OCI-LY1 (cell line): ENCODE data around the gene TRMT44.

Experiments
- CTCF ChIP-seq: fragments of 200-600 bp; sonication (generic), shearing (Covaris generic); IDR thresholded peaks from 2 replicates; pipeline ENCODE4 v1.5.1; 2017; ENCODE audit warnings: mild to moderate bottlenecking, antibody characterized with exemption, low read length, moderate library complexity, mixed read lengths
- EZH2 ChIP-seq: fragments of 200-600 bp; sonication (generic), shearing (Covaris generic); IDR thresholded peaks from 2 replicates; pipeline ENCODE4 v1.8.0; 2017; ENCODE audit warnings: borderline replicate concordance, mixed run types, mild to moderate bottlenecking, antibody characterized with exemption, low read length, moderate library complexity, mixed read lengths

GRCh38 chr4:8404791-8405515, 35.6 kb upstream of the TRMT44 start:
- TF ChIP-seq CTCF, result no peak
- no peak for TF ChIP-seq EZH2
